ENCODE measurements around the gene S100A2. TPM values are rescaled to one million over a fixed set of nuclear protein-coding genes. Genes with fewer than 3 reads are reported as not detected.

The S100A2 gene
- total RNA-seq, 1 experiment from 2014 or later, result 147 TPM

DNA sequence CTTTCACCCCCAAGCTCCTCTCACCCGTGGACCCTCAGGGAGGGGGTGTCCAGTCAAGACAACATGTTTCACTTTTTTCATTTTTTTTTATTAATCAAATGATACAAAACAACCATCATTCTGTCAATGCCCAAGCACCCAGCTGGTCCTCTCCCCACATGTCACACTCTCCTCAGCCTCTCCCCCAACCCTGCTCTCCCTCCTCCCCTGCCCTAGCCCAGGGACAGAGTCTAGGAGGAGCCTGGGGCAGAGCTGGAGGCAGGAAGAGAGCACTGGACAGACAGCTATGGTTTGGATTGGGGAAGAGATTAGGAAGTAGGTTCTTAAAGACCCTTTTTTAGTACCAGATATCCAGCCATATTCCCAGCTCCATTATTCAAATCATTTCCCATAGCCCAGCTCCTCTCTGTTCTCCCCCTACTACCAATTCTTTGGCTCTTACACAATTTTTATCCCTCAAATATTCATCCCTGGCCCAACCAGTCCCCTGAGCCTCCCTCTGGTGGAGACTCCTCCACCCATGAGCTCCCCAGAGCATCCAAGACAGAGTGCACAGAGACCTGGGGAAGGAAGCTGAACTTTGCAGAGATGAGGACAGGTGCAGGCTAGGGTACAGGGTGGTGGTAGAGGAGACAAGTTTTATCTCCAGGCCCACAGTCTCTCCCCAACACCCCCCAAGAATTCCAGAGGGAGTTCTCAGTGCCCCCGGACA lies 48.7 kb upstream of the S100A2 start:
- peaks cover 60% of the 10 kb centered on the region for H3K4me1 ChIP-seq (replicated peaks; ENCODE audit: insufficient read depth)
- no peak for DNase-seq
- H3K4me2 ChIP-seq, result peak overlapping the region; percentile 88
- H3K36me3 ChIP-seq (ENCODE audit: low read depth), result peaks cover 6% of the 10 kb centered on the region
- peak overlapping the region; percentile 66; the same call in 1 of the 2 replicates for H3K4me3 ChIP-seq
- peaks cover 56% of the 10 kb centered on the region for H3K79me2 ChIP-seq (ENCODE audit: low read depth)
- TF ChIP-seq, protein P1, sequence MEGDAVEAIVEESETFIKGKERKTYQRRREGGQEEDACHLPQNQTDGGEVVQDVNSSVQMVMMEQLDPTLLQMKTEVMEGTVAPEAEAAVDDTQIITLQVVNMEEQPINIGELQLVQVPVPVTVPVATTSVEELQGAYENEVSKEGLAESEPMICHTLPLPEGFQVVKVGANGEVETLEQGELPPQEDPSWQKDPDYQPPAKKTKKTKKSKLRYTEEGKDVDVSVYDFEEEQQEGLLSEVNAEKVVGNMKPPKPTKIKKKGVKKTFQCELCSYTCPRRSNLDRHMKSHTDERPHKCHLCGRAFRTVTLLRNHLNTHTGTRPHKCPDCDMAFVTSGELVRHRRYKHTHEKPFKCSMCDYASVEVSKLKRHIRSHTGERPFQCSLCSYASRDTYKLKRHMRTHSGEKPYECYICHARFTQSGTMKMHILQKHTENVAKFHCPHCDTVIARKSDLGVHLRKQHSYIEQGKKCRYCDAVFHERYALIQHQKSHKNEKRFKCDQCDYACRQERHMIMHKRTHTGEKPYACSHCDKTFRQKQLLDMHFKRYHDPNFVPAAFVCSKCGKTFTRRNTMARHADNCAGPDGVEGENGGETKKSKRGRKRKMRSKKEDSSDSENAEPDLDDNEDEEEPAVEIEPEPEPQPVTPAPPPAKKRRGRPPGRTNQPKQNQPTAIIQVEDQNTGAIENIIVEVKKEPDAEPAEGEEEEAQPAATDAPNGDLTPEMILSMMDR (conservative IDR thresholded peaks at IDR 0.05), result no peak
- no peak for TF ChIP-seq EZH2 (IDR thresholded peaks at IDR 0.05; ENCODE audit: low read depth)
- peak overlapping the region; percentile 22; the same call in 1 of the 2 replicates for H3K27ac ChIP-seq
- intact Hi-C loops (cut with micrococcal nuclease; ENCODE audit: unreplicated experiment), result no loop called here
- POLR2A ChIA-PET (ENCODE audit: unreplicated experiment), result interaction anchor here (0.6 to 2.8 kb wide), 3 partner anchors 12 to 23 kb away, joined by 3 to 31 read pairs (median 8); partner anchors contain the start of gene S100A13
- H3F3A ChIP-seq (ENCODE audit: insufficient read depth, low read depth), result peaks cover 48% of the 10 kb centered on the region
- H3K9me2 ChIP-seq (ENCODE audit: insufficient read depth), result no peaks in the 10 kb centered on the region
- H3K27me3 ChIP-seq (ENCODE audit: insufficient read depth, low read depth), result no peaks in the 10 kb centered on the region
- BruUV-seq (replicated peaks), result no TSS peak
- H4K20me1 ChIP-seq (ENCODE audit: insufficient read depth), result no peaks in the 10 kb centered on the region
- CTCF ChIA-PET, result interaction anchor here (0.9 to 1.9 kb wide), 3 partner anchors 13 to 103 kb away, joined by 3 to 6 read pairs (median 3); partner anchors contain the start of gene S100A13
- H2AFZ ChIP-seq, result no peak overlapping the region
- H3K9me3 ChIP-seq (ENCODE audit: insufficient read depth, low read depth), result no peaks in the 10 kb centered on the region

DNA sequence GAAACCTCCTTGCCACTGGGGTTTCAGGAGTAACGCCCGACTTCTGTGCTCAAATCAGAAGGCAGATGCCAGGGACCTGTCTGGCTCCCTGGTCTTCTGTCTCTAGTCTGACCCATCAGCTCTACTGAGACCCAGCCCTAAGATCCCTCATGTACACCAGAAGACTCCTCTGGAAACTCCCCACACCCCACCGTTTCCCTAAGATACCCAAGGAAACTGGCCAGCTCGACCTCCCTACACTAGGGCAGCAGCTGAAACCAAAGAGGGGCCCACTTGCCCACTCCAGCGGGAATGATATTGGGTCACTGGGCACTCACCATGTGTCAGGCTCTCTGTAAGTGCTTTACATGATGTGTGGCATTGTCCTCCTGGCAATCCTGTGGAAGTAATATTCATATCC lies 47.8 kb upstream of the S100A2 start:
- peak overlapping the region; percentile 84 for H3K4me2 ChIP-seq
- POLR2A ChIA-PET (ENCODE audit: unreplicated experiment), result interaction anchor here (0.6 to 1.4 kb wide), 8 partner anchors 14 to 78 kb away, joined by 3 to 48 read pairs (median 4); partner anchors contain the start of genes CHTOP, S100A1, S100A13 and S100A5
- no peaks in the 10 kb centered on the region for H3K9me2 ChIP-seq (ENCODE audit: insufficient read depth)
- BruUV-seq (replicated peaks), result no TSS peak
- H3K27me3 ChIP-seq (ENCODE audit: insufficient read depth, low read depth), result no peaks in the 10 kb centered on the region
- TF ChIP-seq EZH2 (IDR thresholded peaks at IDR 0.05; ENCODE audit: low read depth), result no peak
- DNase-seq, result no peak
- H3K36me3 ChIP-seq (ENCODE audit: low read depth), result peaks cover 6% of the 10 kb centered on the region
- H2AFZ ChIP-seq, result no peak overlapping the region
- peak overlapping the region; percentile 78 for H3K27ac ChIP-seq
- peaks cover 67% of the 10 kb centered on the region for H3K4me1 ChIP-seq (replicated peaks; ENCODE audit: insufficient read depth)
- no peaks in the 10 kb centered on the region for H4K20me1 ChIP-seq (ENCODE audit: insufficient read depth)
- H3K79me2 ChIP-seq (ENCODE audit: low read depth), result peaks cover 56% of the 10 kb centered on the region
- H3K9me3 ChIP-seq (ENCODE audit: insufficient read depth, low read depth), result no peaks in the 10 kb centered on the region
- H3F3A ChIP-seq (ENCODE audit: insufficient read depth, low read depth), result peaks cover 49% of the 10 kb centered on the region
- intact Hi-C loops (cut with micrococcal nuclease; ENCODE audit: unreplicated experiment), result loop anchor here (1.0 kb wide), 1 partner anchor 20 kb away; no protein-coding TSS in a partner anchor
- CTCF ChIA-PET, result interaction anchor here (1.1 to 2.6 kb wide), 3 partner anchors 14 to 41 kb away, joined by 6 to 19 read pairs (median 8); partner anchors contain the start of gene S100A13
- peak overlapping the region; percentile 89; the same call in 1 of the 2 replicates for H3K4me3 ChIP-seq

DNA sequence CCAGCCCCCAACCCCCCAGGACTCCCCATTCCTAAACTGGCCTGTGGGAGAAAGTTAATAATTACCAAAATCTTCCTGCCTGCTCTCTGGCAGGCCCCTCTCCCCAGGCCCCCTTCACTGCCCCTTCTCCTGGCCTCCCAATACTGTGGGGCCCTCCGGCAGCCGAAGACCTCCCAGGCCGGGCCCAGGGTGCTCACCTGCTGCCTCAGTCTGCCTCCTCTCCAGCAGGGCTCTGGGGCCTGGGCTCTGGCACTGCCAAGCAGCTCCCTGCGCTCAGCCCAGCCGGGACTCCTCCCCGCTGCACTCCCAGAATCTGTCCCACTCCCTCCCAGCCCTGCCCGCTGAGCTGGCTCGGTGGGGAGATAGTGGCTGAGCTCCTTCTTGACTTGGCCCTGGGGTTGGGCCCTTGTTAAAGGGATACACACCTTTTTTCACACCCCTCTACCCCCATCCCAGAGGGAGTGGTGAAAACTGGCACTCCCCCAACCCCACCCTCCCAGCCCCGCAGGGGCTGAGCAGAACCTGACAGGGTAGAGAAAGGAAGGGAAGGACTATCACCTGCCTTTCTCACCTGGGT lies 47.2 kb upstream of the S100A2 start, which contains the start of gene S100A16:
Gene S100A16 (minus strand): TSS at position 383 of the 577 bp plus-strand sequence. CDS start 4,986 bp downstream, outside the sequence.
- Histone ChIP-seq H3F3A (ENCODE audit: insufficient read depth, low read depth) (peaks cover 47% of the 10 kb centered on the region), H3K4me3 (peak within 1 kb of the TSS; percentile 89), H3K4me1 (replicated peaks; ENCODE audit: insufficient read depth) (peaks cover 73% of the 10 kb centered on the region), H3K27me3 (ENCODE audit: insufficient read depth, low read depth) (no peaks in the 10 kb centered on the region), H3K9me2 (ENCODE audit: insufficient read depth) (no peaks in the 10 kb centered on the region), H3K4me2 (peak within 1 kb of the TSS; percentile 88), H3K79me2 (ENCODE audit: low read depth) (peaks cover 56% of the 10 kb centered on the region), H3K36me3 (ENCODE audit: low read depth) (peaks cover 6% of the 10 kb centered on the region), H2AFZ (no peak within 1 kb of the TSS), H3K27ac (peak within 1 kb of the TSS; percentile 78), H4K20me1 (ENCODE audit: insufficient read depth) (no peaks in the 10 kb centered on the region), H3K9me3 (ENCODE audit: insufficient read depth, low read depth) (no peaks in the 10 kb centered on the region)
- BruUV-seq (replicated peaks), result no TSS peak
- intact Hi-C loops (cut with micrococcal nuclease; ENCODE audit: unreplicated experiment), result loop anchor here (1.0 kb wide), 1 partner anchor 20 kb away; no protein-coding TSS in a partner anchor
- ChIA-PET POLR2A (ENCODE audit: unreplicated experiment) (interaction anchor here (0.6 to 1.4 kb wide), 13 partner anchors 9 to 730 kb away, joined by 3 to 48 read pairs (median 4); partner anchors contain the start of genes CHTOP, S100A1, S100A13 and S100A5), CTCF (interaction anchor here (0.6 to 2.6 kb wide), 3 partner anchors 14 to 102 kb away, joined by 4 to 19 read pairs (median 8); partner anchors contain the start of gene S100A13)
- peak; percentile 86 to 91 for DNase-seq
- TF ChIP-seq, protein P1 (conservative IDR thresholded peaks at IDR 0.05), result no peak

All from PC-9 (cell line).